Fibroblast of lung (primary cell): ENCODE results near the gene SLC13A1.

Source experiments
- CTCF ChIP-seq, 2 donors: IDR thresholded peaks in 1 of 2; conservative IDR thresholded peaks in 1 of 2; 1 replicate in 1 of 2; 2 replicates in 1 of 2; pipeline ENCODE4 v1.5.1; 2011 to 2012; ENCODE audit warnings: low read length in 2 of 2, control low read depth in 1 of 2, inconsistent platforms in 1 of 2, low read depth in 1 of 2, mild to moderate bottlenecking in 1 of 2
- EZH2 ChIP-seq: IDR thresholded peaks from 2 replicates; pipeline ENCODE4 v1.5.1; 2012; ENCODE audit warnings: low read length, control low read depth, mild to moderate bottlenecking; ENCODE audit errors: missing control alignments

DNA sequence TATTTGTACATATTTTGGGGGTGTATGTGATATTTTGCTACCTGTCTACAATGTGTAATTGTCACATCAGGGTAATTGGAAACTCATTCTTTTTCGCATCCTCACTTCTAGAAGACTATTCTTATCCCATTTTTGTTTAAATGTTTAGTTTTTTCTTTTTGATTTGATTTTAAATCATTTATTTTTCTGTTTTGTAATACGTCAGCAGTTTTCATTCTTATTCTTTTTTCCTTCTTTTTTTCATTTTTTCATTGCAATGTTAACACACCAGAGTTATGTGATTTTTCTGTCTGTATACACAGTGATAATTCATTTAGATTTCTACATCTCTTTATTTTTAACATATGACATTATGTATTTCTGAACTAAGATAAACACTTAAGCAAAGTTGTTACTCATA, 85.5 kb downstream of the SLC13A1 start:
- no peak for TF ChIP-seq CTCF (conservative IDR thresholded peaks at IDR 0.05 in 1 of 2, IDR thresholded peaks at IDR 0.05 in 1 of 2; ENCODE audit: low read depth in 1 of 2, low read length in 2 of 2)
- TF ChIP-seq EZH2: no peak
